HG02623 (cell line): ENCODE measurements around the gene TTC33.
A peak's percentile ranks its signal among the peaks of the same experiment; 100 is the strongest.

ENCODE experiments used
- ATAC-seq: cut with Tn5 transposase; IDR thresholded peaks from one replicate; pipeline ENCODE4 v1.9.1; 2021; ENCODE audit warnings: moderate library complexity; ENCODE audit not compliant: unreplicated experiment

The TTC33 gene

GRCh38 chr5:40489421-40489820 is 266.3 kb downstream of the TTC33 start:
- ATAC-seq: no peak

GRCh38 chr5:40486437-40487275 is 269.1 kb downstream of the TTC33 start:
- peak; percentile 45 for ATAC-seq

GRCh38 chr5:40485021-40485998 is 270.5 kb downstream of the TTC33 start:
- ATAC-seq: peak; percentile 51

- peak; percentile 40 for ATAC-seq
These were observed 271.3 kb downstream of the TTC33 start for GRCh38 chr5:40484495-40484894.

GRCh38 chr5:40483316-40483715 is 272.4 kb downstream of the TTC33 start:
- no peak for ATAC-seq

- ATAC-seq: no peak
These were observed 274.5 kb downstream of the TTC33 start for GRCh38 chr5:40481241-40481640.

- no peak for ATAC-seq
These were observed 275.4 kb downstream of the TTC33 start for GRCh38 chr5:40480392-40480791.

GRCh38 chr5:40479939-40480338 is 275.8 kb downstream of the TTC33 start:
- ATAC-seq: no peak

GRCh38 chr5:40478766-40479165 is 277.0 kb downstream of the TTC33 start:
- no peak for ATAC-seq

- no peak for ATAC-seq
These were observed 277.8 kb downstream of the TTC33 start for GRCh38 chr5:40477856-40478546.

- no peak for ATAC-seq
These were observed 280.2 kb downstream of the TTC33 start for GRCh38 chr5:40475561-40475960.

GRCh38 chr5:40474250-40474649 is 281.5 kb downstream of the TTC33 start:
- ATAC-seq: no peak

- no peak for ATAC-seq
These were observed 290.3 kb downstream of the TTC33 start for GRCh38 chr5:40465416-40465815.

GRCh38 chr5:40464511-40464910 is 291.2 kb downstream of the TTC33 start:
- ATAC-seq: no peak
